Testis (tissue), 3 donors: Measurements from ENCODE around the gene CYP2B6. TPM values are rescaled to one million over a fixed set of nuclear protein-coding genes. Genes with fewer than 3 reads are reported as not detected.
"Not testable (repeated sequence)": the region's sequence is repeated elsewhere in the genome, so short reads cannot be mapped to it uniquely, and the experiment has no call there.

ENCODE experiments used
- DNase-seq: peaks from one replicate; pipeline ENCODE4 v3.0.0-alpha.2; 2019
- H3K27ac ChIP-seq, 2 donors: fragments of 200-600 bp; sonication (generic); one replicate each; pipeline ENCODE4 v1.5.1; 2019
- H3K27me3 ChIP-seq: fragments of 200-600 bp; sonication (generic); one replicate; pipeline ENCODE4 v1.5.1; 2019
- H3K36me3 ChIP-seq: fragments of 200-600 bp; sonication (generic); one replicate; pipeline ENCODE4 v1.5.1; 2017; ENCODE audit warnings: low read depth; ENCODE audit errors: missing control alignments
- H3K4me1 ChIP-seq: fragments of 200-600 bp; sonication (generic); one replicate; pipeline ENCODE4 v1.5.1; 2019
- H3K4me3 ChIP-seq, 2 donors: fragments of 200-600 bp; sonication (generic); one replicate each; pipeline ENCODE4 v1.5.1; 2017 to 2019
- H3K9me3 ChIP-seq: fragments of 200-600 bp; sonication (generic); one replicate; pipeline ENCODE4 v1.5.1; 2017
- POLR2A ChIP-seq: fragments of 450-650 bp; IDR thresholded peaks from one replicate; pipeline ENCODE4 v1.6.1; 2017; ENCODE audit warnings: antibody characterized with exemption, mild to moderate bottlenecking, moderate library complexity
- WGBS, 2 donors: methylation state at CpG; one replicate each; pipeline ENCODE4 v1.1.5; 2018; 5-methylcytosine and 5-hydroxymethylcytosine counted together
- intact Hi-C: fragments of 100-400 bp; cut with DNase I; formaldehyde crosslinking; loops from one replicate; pipeline ENCODE4 v1.15.1; 2023; ENCODE audit warnings: low total_unique reads
- polyA plus RNA-seq: library from polyadenylated mRNA; stranded (reverse); fragments of 350-450 nt; fragmentation: Illumina TruSeq; extraction: RNeasy Lipid Tissue Mini Kit (QIAGEN cat#74804); gene quantifications from one replicate; pipeline ENCODE4 v1.2.3, GENCODE V29; 2014; ENCODE audit warnings: low read depth, low replicate concordance; ENCODE audit not compliant: insufficient read depth
- total RNA-seq, 2 donors: library from RNA; depleted of rRNA; stranded (reverse); fragments of >200 nt; gene quantifications; one replicate each; pipeline ENCODE4 v1.2.3, GENCODE V29; 2016
- TF ChIP-seq, protein P1 (sequence below), 3 experiments: fragments of 450-650 bp in 2 of 3; fragments of 200-600 bp in 1 of 3; sonication (generic) in 1 of 3; IDR thresholded peaks; one replicate each; pipeline ENCODE4 v1.5.1; 2016 to 2019; ENCODE audit warnings: antibody characterized with exemption in 3 of 3, mild to moderate bottlenecking in 2 of 3, moderate library complexity in 1 of 3

The CYP2B6 gene
- total and polyA plus RNA-seq, 3 donors from 2014 or later, result 0.19 to 0.39 TPM; not detected in 1

DNA sequence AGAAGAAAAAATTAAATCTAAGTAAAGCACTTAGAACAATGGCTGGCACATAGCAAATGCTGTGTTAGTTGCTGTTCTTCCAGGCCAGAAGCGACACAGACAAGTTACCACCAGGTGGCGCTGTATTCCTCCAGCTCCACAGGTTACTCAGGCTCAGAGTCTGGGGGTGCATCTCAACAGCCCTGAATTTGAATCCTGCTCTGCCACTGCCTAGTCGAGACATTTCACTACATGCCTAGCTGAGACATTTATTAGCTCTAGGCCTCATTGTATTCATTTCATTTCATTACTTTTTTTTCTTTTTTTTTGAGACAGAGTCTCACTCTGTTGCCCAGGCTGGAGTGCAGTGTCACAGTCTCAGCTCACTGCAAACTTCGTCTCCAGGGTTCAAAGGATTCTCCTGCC lies 16.4 kb upstream of the CYP2B6 start:
- Histone ChIP-seq H3K27ac (no peak overlapping the region), H3K4me1 (no peaks in the 10 kb centered on the region), H3K36me3 (no peaks in the 10 kb centered on the region), H3K27me3 (no peaks in the 10 kb centered on the region), H3K4me3 (no peak overlapping the region), H3K9me3 (no peaks in the 10 kb centered on the region)
- intact Hi-C loops, result no loop called here
- WGBS, 2 donors, result 34% methylated on average over 4 of the region's 4 CpGs
- peak; percentile 92 for DNase-seq
- TF ChIP-seq, protein P1, sequence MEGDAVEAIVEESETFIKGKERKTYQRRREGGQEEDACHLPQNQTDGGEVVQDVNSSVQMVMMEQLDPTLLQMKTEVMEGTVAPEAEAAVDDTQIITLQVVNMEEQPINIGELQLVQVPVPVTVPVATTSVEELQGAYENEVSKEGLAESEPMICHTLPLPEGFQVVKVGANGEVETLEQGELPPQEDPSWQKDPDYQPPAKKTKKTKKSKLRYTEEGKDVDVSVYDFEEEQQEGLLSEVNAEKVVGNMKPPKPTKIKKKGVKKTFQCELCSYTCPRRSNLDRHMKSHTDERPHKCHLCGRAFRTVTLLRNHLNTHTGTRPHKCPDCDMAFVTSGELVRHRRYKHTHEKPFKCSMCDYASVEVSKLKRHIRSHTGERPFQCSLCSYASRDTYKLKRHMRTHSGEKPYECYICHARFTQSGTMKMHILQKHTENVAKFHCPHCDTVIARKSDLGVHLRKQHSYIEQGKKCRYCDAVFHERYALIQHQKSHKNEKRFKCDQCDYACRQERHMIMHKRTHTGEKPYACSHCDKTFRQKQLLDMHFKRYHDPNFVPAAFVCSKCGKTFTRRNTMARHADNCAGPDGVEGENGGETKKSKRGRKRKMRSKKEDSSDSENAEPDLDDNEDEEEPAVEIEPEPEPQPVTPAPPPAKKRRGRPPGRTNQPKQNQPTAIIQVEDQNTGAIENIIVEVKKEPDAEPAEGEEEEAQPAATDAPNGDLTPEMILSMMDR (IDR thresholded peaks at IDR 0.05), result peak; percentile 65 to 92 (median 75)
- no peak for TF ChIP-seq POLR2A

- no peak for TF ChIP-seq POLR2A
- TF ChIP-seq, protein P1 (IDR thresholded peaks at IDR 0.05), result no peak
- WGBS, 2 donors, result 76 to 89% methylated on average over 4 of the region's 4 CpGs
- intact Hi-C loops, result no loop called here
- Histone ChIP-seq H3K4me1 (no peaks in the 10 kb centered on the region), H3K9me3 (no peaks in the 10 kb centered on the region), H3K4me3 (no peak overlapping the region), H3K36me3 (no peaks in the 10 kb centered on the region), H3K27me3 (no peaks in the 10 kb centered on the region), H3K27ac (no peak overlapping the region)
- no peak for DNase-seq
Measured at GRCh38 chr19:40976134-40976533, 14.9 kb upstream of the CYP2B6 start.

DNA sequence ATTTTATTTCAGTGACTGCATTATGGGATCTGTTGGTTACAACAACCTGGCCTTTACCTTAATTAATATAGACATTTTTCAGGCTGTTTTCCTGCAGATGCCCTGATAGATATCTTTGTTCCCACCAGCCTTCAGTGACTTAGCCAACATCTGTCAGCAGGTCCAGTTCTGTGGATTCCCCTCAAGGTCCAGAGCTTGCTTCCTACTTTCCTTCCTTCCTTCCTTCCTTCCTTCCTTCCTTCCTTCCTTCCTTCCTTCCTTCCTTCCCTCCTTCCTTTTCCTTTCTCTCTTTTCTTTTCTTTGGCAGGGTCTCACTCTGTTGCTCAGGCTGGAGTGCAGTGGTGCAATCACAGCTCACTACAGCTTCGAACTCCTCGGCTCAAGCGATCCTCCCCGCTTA lies 14.4 kb upstream of the CYP2B6 start:
- H3K4me3 ChIP-seq, result no peak overlapping the region
- intact Hi-C loops, result no loop called here
- no peaks in the 10 kb centered on the region for H3K9me3 ChIP-seq
- H3K27me3 ChIP-seq, result no peaks in the 10 kb centered on the region
- 87 to 88% methylated on average over 4 of the region's 4 CpGs for WGBS, 2 donors
- no peak overlapping the region for H3K27ac ChIP-seq
- H3K36me3 ChIP-seq, result no peaks in the 10 kb centered on the region
- TF ChIP-seq POLR2A, result no peak
- TF ChIP-seq, protein P1 (IDR thresholded peaks at IDR 0.05), result no peak
- no peak for DNase-seq
- no peaks in the 10 kb centered on the region for H3K4me1 ChIP-seq

DNA sequence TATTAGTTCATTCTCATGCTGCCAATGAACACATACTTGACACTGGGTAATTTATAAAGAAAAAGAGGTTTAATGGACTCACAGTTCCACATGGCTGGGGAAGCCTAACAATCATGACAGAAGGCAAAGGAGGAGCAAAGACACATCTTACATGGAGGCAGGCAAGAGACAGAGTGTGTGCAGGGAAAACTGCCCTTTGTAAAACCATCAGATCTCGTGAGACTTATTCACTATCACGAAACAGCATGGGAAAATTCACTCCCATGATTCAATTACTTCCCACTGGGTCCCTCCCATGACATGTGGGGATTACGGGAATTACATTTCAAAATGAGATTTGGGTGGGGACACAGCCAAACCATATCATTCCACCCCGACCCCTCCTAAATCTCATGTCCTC lies 11.3 kb upstream of the CYP2B6 start:
- H3K27ac ChIP-seq, H3K9me3 ChIP-seq, intact Hi-C loops, H3K4me3 ChIP-seq, H3K27me3 ChIP-seq, DNase-seq, H3K4me1 ChIP-seq, H3K36me3 ChIP-seq: not testable (repeated sequence)
- WGBS, 2 donors, result 71 to 72% methylated on average over 4 of the region's 4 CpGs

DNA sequence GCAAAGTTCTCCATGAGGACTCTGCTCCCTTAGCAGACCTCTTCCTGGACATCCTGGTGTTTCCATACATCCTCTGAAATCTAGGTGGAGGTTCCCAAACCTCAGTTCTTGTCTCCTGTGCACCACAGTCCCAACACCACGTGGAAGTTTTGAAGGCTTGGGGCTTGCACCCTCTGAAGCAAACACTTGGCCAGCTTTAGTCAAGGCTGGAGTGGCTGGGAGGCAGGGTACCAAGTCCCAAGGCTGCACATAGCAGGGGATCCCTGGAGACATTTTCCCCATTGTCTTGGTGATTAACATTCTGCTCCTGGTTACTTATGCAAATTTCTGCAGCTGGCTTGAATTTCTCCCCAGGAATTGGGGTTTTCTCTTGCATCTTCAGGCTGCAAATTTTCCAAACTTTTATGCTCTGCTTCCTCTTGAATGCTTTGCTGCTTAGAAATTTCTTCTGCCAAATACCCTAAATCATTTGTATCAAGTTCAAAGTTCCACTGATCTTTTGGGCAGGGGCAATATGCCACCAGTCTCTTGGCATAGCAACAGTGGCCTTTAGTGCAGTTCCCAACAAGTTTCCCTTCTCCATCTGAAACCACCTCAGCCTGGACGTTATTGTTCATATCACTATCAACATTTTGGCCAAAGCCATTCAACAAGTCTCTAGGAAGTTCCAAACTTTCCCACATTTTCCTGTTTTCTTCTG lies 10.2 kb upstream of the CYP2B6 start:
- H3K27me3 ChIP-seq, H3K4me3 ChIP-seq, H3K36me3 ChIP-seq, DNase-seq, H3K9me3 ChIP-seq, intact Hi-C loops, H3K27ac ChIP-seq, H3K4me1 ChIP-seq: not testable (repeated sequence)
- WGBS, 2 donors, result 24 to 46% methylated on average over 2 of the region's 2 CpGs

- Histone ChIP-seq H3K9me3 (no peaks in the 10 kb centered on the region), H3K27me3 (no peaks in the 10 kb centered on the region), H3K36me3 (no peaks in the 10 kb centered on the region), H3K4me3 (no peak overlapping the region), H3K4me1 (no peaks in the 10 kb centered on the region), H3K27ac (no peak overlapping the region)
- intact Hi-C loops, result no loop called here
- WGBS, 2 donors, result 56 to 62% methylated on average over 4 of the region's 4 CpGs
- TF ChIP-seq, protein P1 (IDR thresholded peaks at IDR 0.05), result no peak
- no peak for TF ChIP-seq POLR2A
- DNase-seq, result no peak
Measured at GRCh38 chr19:40981591-40981990, 9.5 kb upstream of the CYP2B6 start.
